ENCODE data around the gene CACNA1S.

- TF ChIP-seq EZH2 (IDR thresholded peaks at IDR 0.05) = no peak
- no peak for TF ChIP-seq CTCF (IDR thresholded peaks at IDR 0.05)
Observed at GRCh38 chr1:201095581-201095980, 16.6 kb downstream of the CACNA1S start.

All from neural progenitor cell (in vitro differentiated cells).